ENCODE measurements around the gene ZC3H12D. TPM values are rescaled to one million over a fixed set of nuclear protein-coding genes. Genes with fewer than 3 reads are reported as not detected.

Gene ZC3H12D
- polyA plus RNA-seq, 1 of the 3 experiments (the other 2 are of a cell fraction): 0.03 TPM

- Histone ChIP-seq H3K9ac (no peak overlapping the region), H3K4me2 (no peak overlapping the region), H4K20me1 (ENCODE audit: insufficient read depth) (no peaks in the 10 kb centered on the region), H3K4me3 (ENCODE audit: low read depth in 2 of 2, low read length in 1 of 2) (peak overlapping the region in 1 of 2 experiments; percentile 31; a peak in 1 of 4 replicates), H3K27ac (ENCODE audit: low read depth in 2 of 2, low read length in 1 of 2) (no peak overlapping the region), H3K9me3 (no peaks in the 10 kb centered on the region), H3K36me3 (replicated peaks in 1 of 2; ENCODE audit: control insufficient read depth in 1 of 2, insufficient read depth in 2 of 2, low read length in 1 of 2) (no peaks in the 10 kb centered on the region), H3K9me2 (no peaks in the 10 kb centered on the region), H3K27me3 (ENCODE audit: insufficient read depth) (no peaks in the 10 kb centered on the region), H3K4me1 (ENCODE audit: control insufficient read depth in 1 of 2, insufficient read depth in 2 of 2, low read depth in 1 of 2, low read length in 1 of 2) (peaks cover 3 to 19% of the 10 kb centered on the region in 2 experiments; a peak in 2 of 4 replicates), H3K79me2 (ENCODE audit: insufficient read depth) (no peaks in the 10 kb centered on the region), H2AFZ (ENCODE audit: low read depth) (no peak overlapping the region), H3F3A (replicated peaks; ENCODE audit: insufficient read depth) (peaks cover 6% of the 10 kb centered on the region)
- POLR2A ChIA-PET: no interaction called here
- 91% methylated on average over 32 of the region's 47 CpGs for WGBS (ENCODE audit: low lambda C conversion rate)
- CTCF ChIA-PET: no interaction called here
- DNase-seq: no peak
- no peak for TF ChIP-seq RXRA (IDR thresholded peaks at IDR 0.05; ENCODE audit: borderline replicate concordance, low read depth)
- no peak for TF ChIP-seq EZH2phosphoT487 (IDR thresholded peaks at IDR 0.05; ENCODE audit: borderline replicate concordance, low read depth)
- TF ChIP-seq PBX3 (IDR thresholded peaks at IDR 0.05): no peak
- TF ChIP-seq ZBTB33 (IDR thresholded peaks at IDR 0.05; ENCODE audit: borderline replicate concordance, low read depth): no peak
- no peak for TF ChIP-seq FOSL2 (IDR thresholded peaks at IDR 0.05; ENCODE audit: borderline replicate concordance, low read depth)
- no peak for TF ChIP-seq FOXJ3 (CRISPR knock-in tag; IDR thresholded peaks at IDR 0.05)
- no peak for TF ChIP-seq FOXM1 (IDR thresholded peaks at IDR 0.05; ENCODE audit: low read depth)
- TF ChIP-seq CHD2 (IDR thresholded peaks at IDR 0.05; ENCODE audit: low read length, partially characterized antibody): no peak
- TF ChIP-seq GATA2 (CRISPR knock-in tag; IDR thresholded peaks at IDR 0.05): no peak
- no peak for TF ChIP-seq TAF1 (IDR thresholded peaks at IDR 0.05; ENCODE audit: borderline replicate concordance, low read depth, low read length)
These were observed 33.3 kb downstream of the ZC3H12D start for GRCh38 chr6:149451376-149452036.

- no peaks in the 10 kb centered on the region for H4K20me1 ChIP-seq (ENCODE audit: insufficient read depth)
- H3K9me3 ChIP-seq: no peaks in the 10 kb centered on the region
- peaks cover 3 to 19% of the 10 kb centered on the region in 2 experiments; a peak in 2 of 4 replicates for H3K4me1 ChIP-seq (ENCODE audit: control insufficient read depth in 1 of 2, insufficient read depth in 2 of 2, low read depth in 1 of 2, low read length in 1 of 2)
- H3F3A ChIP-seq (replicated peaks; ENCODE audit: insufficient read depth): peaks cover 6% of the 10 kb centered on the region
- no peaks in the 10 kb centered on the region for H3K9me2 ChIP-seq
- peak overlapping the region in 1 of 2 experiments; percentile 31; a peak in 2 of 4 replicates for H3K4me3 ChIP-seq (ENCODE audit: low read depth in 2 of 2, low read length in 1 of 2)
- DNase-seq: peak; percentile 83
- TF ChIP-seq RAD21 (IDR thresholded peaks at IDR 0.05; ENCODE audit: low read length): no peak
- no peak for TF ChIP-seq ELF1 (IDR thresholded peaks at IDR 0.05)
- no peak for TF ChIP-seq TCF12 (IDR thresholded peaks at IDR 0.05)
- H2AFZ ChIP-seq (ENCODE audit: low read depth): no peak overlapping the region
- H3K36me3 ChIP-seq (replicated peaks in 1 of 2; ENCODE audit: control insufficient read depth in 1 of 2, insufficient read depth in 2 of 2, low read length in 1 of 2): no peaks in the 10 kb centered on the region
- H3K4me2 ChIP-seq: no peak overlapping the region
- H3K27ac ChIP-seq (ENCODE audit: low read depth in 2 of 2, low read length in 1 of 2): no peak overlapping the region
- H3K79me2 ChIP-seq (ENCODE audit: insufficient read depth): no peaks in the 10 kb centered on the region
- no peak overlapping the region for H3K9ac ChIP-seq
- CTCF ChIA-PET: interaction anchor here (0.9 to 2.4 kb wide), 2 partner anchors 18 to 67 kb away, joined by 3 to 8 read pairs; no protein-coding TSS in a partner anchor
- WGBS (ENCODE audit: low lambda C conversion rate): 39% methylated on average over 33 of the region's 89 CpGs
- POLR2A ChIA-PET: no interaction called here
- H3K27me3 ChIP-seq (ENCODE audit: insufficient read depth): no peaks in the 10 kb centered on the region
These were observed 34.0 kb downstream of the ZC3H12D start for GRCh38 chr6:149450679-149451375.
